ENCODE measurements around the gene ZDHHC16.

DNA sequence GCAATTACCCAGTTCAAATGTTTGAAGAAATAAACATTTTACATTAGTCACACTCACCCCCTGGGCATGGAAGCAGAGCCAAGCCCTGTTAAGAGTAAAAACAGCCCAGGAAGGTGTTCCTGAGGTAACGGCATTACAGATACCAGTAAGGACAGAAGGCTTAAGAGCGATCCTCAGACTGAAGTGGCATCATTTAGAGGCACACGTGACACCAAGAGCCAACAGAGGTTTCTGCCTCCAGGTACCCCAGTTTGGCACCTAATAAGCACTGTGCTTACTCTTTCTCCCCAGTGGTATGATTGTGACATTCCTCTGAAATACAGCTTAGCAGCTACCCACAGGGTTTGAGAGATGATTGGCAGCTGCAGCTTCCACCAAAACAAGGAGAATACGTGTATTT, 35.1 kb downstream of the ZDHHC16 start:
- TF ChIP-seq, protein P1, sequence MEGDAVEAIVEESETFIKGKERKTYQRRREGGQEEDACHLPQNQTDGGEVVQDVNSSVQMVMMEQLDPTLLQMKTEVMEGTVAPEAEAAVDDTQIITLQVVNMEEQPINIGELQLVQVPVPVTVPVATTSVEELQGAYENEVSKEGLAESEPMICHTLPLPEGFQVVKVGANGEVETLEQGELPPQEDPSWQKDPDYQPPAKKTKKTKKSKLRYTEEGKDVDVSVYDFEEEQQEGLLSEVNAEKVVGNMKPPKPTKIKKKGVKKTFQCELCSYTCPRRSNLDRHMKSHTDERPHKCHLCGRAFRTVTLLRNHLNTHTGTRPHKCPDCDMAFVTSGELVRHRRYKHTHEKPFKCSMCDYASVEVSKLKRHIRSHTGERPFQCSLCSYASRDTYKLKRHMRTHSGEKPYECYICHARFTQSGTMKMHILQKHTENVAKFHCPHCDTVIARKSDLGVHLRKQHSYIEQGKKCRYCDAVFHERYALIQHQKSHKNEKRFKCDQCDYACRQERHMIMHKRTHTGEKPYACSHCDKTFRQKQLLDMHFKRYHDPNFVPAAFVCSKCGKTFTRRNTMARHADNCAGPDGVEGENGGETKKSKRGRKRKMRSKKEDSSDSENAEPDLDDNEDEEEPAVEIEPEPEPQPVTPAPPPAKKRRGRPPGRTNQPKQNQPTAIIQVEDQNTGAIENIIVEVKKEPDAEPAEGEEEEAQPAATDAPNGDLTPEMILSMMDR (optimal IDR thresholded peaks at IDR 0.05 in 1 of 3, IDR thresholded peaks at IDR 0.05 in 1 of 3, conservative IDR thresholded peaks at IDR 0.05 in 1 of 3; ENCODE audit: extremely low read depth in 1 of 3, insufficient read depth in 2 of 3, low read length in 3 of 3): no peak
- no peak for TF ChIP-seq EZH2 (IDR thresholded peaks at IDR 0.05; ENCODE audit: low read length)
